ENCODE measurements around the gene IER2.

IER2 gene

DNA sequence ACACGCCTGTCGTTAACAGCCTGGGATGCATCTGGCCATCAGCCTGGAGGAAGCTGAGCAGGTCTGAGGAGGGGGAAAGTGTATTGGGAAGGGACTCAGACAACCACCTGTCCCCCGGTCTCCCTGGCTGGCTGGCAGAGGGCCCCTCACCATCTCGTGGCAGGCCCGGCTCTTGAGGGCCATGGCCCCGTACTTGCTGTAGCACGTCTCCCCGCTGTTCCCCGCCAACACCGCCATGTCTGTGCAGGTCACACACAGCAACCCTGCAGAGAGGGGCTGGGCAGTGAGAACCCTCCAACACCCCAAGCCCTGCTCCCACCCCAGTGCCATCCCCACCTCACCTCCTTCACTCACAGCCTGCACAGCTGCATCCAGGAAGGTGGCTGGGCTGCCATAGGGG lies 37.7 kb upstream of the IER2 start:
- H3K4me3 Mint-ChIP-seq = peak overlapping the region in 1 of 3 experiments; percentile 51

DNA sequence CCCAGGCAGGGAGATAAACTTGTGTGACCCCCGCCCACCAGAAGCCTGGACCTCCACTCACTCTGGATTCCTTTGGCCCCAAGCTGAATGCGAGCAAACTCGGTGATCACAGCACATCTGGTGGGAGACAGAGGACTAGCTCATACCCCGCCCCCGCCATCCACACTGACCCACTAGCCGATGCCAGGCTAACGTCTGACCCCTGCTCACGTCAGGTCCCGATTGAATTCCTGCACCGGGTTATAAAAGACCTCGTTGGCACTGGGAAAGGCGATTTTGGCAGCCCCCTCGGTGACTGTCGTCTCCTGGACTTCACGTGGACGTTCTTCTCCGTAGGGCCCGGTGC lies 34.3 kb upstream of the IER2 start:
- Mint-ChIP-seq H3K4me3 (peak overlapping the region; percentile 85 to 97 (median 92)), H3K27ac (peak overlapping the region in 2 of 3 experiments; percentile 73 to 86), H3K27me3 (ENCODE audit: low read depth) (peaks cover 4% of the 10 kb centered on the region), H3K4me1 (peaks cover 30% of the 10 kb centered on the region), H3K36me3 (ENCODE audit: low read depth) (peaks cover 3% of the 10 kb centered on the region), H3K9me3 (no peaks in the 10 kb centered on the region)
- TF ChIP-seq, protein P1, sequence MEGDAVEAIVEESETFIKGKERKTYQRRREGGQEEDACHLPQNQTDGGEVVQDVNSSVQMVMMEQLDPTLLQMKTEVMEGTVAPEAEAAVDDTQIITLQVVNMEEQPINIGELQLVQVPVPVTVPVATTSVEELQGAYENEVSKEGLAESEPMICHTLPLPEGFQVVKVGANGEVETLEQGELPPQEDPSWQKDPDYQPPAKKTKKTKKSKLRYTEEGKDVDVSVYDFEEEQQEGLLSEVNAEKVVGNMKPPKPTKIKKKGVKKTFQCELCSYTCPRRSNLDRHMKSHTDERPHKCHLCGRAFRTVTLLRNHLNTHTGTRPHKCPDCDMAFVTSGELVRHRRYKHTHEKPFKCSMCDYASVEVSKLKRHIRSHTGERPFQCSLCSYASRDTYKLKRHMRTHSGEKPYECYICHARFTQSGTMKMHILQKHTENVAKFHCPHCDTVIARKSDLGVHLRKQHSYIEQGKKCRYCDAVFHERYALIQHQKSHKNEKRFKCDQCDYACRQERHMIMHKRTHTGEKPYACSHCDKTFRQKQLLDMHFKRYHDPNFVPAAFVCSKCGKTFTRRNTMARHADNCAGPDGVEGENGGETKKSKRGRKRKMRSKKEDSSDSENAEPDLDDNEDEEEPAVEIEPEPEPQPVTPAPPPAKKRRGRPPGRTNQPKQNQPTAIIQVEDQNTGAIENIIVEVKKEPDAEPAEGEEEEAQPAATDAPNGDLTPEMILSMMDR (IDR thresholded peaks at IDR 0.05; ENCODE audit: unreplicated experiment in 3 of 3) = no peak

More for the DNA sequence above, 37.7 kb upstream of the IER2 start:
- Mint-ChIP-seq H3K27ac (no peak overlapping the region), H3K36me3 (ENCODE audit: low read depth) (peaks cover 4% of the 10 kb centered on the region), H3K27me3 (ENCODE audit: low read depth) (no peaks in the 10 kb centered on the region), H3K4me1 (peaks cover 14% of the 10 kb centered on the region), H3K9me3 (no peaks in the 10 kb centered on the region)
- TF ChIP-seq, protein P1 (IDR thresholded peaks at IDR 0.05; ENCODE audit: unreplicated experiment in 3 of 3) = no peak

GRCh38 chr19:13116282-13117175 lies 33.7 kb upstream of the IER2 start, which contains the start of gene TRMT1:
Gene TRMT1, minus strand, starts transcription at chr19:13116740. Its CDS starts 341 bp downstream, at chr19:13116399.
- Mint-ChIP-seq H3K9me3 (no peaks in the 10 kb centered on the region), H3K4me1 (peaks cover 30% of the 10 kb centered on the region), H3K36me3 (ENCODE audit: low read depth) (peaks cover 3% of the 10 kb centered on the region), H3K4me3 (peak within 1 kb of the TSS; percentile 85 to 97 (median 92)), H3K27me3 (ENCODE audit: low read depth) (peaks cover 4% of the 10 kb centered on the region), H3K27ac (peak within 1 kb of the TSS; percentile 73 to 91 (median 86))
- TF ChIP-seq, protein P1 (IDR thresholded peaks at IDR 0.05; ENCODE audit: unreplicated experiment in 3 of 3) = no peak

GRCh38 chr19:13117176-13117771 lies 32.9 kb upstream of the IER2 start:
- Mint-ChIP-seq H3K27ac (peak overlapping the region; percentile 73 to 91 (median 86)), H3K4me3 (peak overlapping the region; percentile 85 to 97 (median 92)), H3K36me3 (ENCODE audit: low read depth) (peaks cover 8% of the 10 kb centered on the region), H3K4me1 (peaks cover 35% of the 10 kb centered on the region), H3K9me3 (no peaks in the 10 kb centered on the region), H3K27me3 (ENCODE audit: low read depth) (peaks cover 4% of the 10 kb centered on the region)
- TF ChIP-seq, protein P1 (IDR thresholded peaks at IDR 0.05; ENCODE audit: unreplicated experiment in 3 of 3) = no peak

DNA sequence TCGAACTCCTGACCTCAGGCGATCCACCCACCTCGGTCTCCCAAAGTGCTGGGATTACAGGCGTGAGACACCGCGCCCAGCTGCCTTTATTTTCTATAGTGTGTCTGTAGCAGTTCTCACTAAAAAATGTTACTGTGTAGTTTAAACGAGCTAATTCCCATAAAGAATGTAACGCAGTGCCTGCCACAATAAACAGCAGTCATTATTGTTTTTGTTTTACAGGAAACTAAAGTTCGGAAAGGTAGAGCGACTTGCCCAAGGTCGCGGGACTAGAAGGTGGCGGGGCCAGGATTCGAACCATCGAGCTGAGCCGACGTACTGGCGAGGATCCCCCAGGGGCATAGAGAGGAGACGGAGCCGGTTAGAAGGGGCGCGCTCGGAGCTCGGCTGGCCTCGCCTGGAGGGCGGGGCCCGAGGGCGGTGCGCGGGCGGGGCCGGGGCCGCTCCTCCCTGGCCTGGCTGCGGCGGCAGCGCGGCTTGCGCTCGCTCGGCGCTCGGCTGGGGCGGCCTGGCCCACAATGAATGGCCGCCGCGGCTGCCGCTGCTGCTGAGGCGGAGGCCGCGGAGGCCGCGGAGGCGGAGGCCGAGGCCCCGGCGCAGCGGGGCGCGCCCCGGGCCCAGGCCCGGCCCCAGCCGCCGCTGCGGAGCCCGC lies 32.3 kb upstream of the IER2 start, which contains the start of gene NACC1:
Gene NACC1 (plus strand): TSS at position 493 of the 652 bp plus-strand sequence. CDS start 16,944 bp downstream, outside the sequence.
- Mint-ChIP-seq H3K9me3 (no peaks in the 10 kb centered on the region), H3K27ac (peak within 1 kb of the TSS; percentile 73 to 91 (median 91)), H3K4me3 (peak within 1 kb of the TSS; percentile 94 to 97 (median 95)), H3K27me3 (ENCODE audit: low read depth) (peaks cover 4% of the 10 kb centered on the region), H3K4me1 (peaks cover 35% of the 10 kb centered on the region), H3K36me3 (ENCODE audit: low read depth) (peaks cover 5% of the 10 kb centered on the region)
- TF ChIP-seq, protein P1 (IDR thresholded peaks at IDR 0.05; ENCODE audit: unreplicated experiment in 3 of 3) = no peak

All from nephron (organoid).